ENCODE results near the gene TESK1. TPM values are rescaled to one million over a fixed set of nuclear protein-coding genes. Genes with fewer than 3 reads are reported as not detected.

TESK1 gene
- total RNA-seq, 4 donors from 2014 or later = 11.9 to 69.2 (median 45.8) TPM

DNA sequence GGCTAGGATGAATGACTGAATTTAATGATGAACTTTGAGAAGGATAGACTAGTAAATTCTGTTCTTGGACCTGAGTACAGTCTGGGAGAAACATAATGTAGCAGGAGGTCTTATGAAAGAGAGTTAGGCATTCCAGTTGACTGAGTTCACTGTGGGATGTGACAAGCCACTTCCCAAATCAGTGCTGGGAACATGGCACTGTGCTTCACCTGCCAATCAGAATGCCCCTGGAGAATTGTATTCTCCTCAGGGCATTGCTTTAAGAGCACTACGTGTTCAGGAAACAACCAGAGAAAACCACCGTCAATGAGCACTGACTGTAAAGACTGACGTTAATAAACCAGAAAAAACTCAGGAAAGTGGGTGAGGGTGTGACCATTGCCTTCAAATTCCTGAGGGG is 54.3 kb downstream of the TESK1 start:
- intact Hi-C loops (cut with DNase I; ENCODE audit: low total_unique reads) = loop anchor here (5.0 kb wide), 1 partner anchor 68 kb away; no protein-coding TSS in a partner anchor

More for the DNA sequence above, 54.3 kb downstream of the TESK1 start:
- peak overlapping the region in 3 of 4 donors; percentile 78 to 91 (median 79) for H3K4me3 ChIP-seq
- DNase-seq = no peak
- H3K4me1 ChIP-seq = peaks cover 12 to 57% (median 49%) of the 10 kb centered on the region in 4 donors
- no peaks in the 10 kb centered on the region for H3K9me3 ChIP-seq
- peak overlapping the region; percentile 95 to 99 (median 98) for H3K27ac ChIP-seq
- no peaks in the 10 kb centered on the region for H3K36me3 ChIP-seq
- TF ChIP-seq POLR2A (IDR thresholded peaks at IDR 0.05) (no peak), POLR2AphosphoS5 (IDR thresholded peaks at IDR 0.05) (peak; percentile 37 to 70 (median 53)), EP300 (IDR thresholded peaks at IDR 0.05; ENCODE audit: low read depth) (peak; percentile 89)
- H3K27me3 ChIP-seq = no peaks in the 10 kb centered on the region
- WGBS, 2 donors (ENCODE audit: low coverage in 1 of 2) = 57% methylated on average over 3 of the region's 3 CpGs
- in situ Hi-C loops (cut with MboI; ENCODE audit: low pct_ligation_motif_present in 1 of 4, low pct_unique_long_range_greater_than_20kb in 1 of 4, low sequenced_read_pairs in 3 of 4) = loop anchor here in 1 of 4 donors (10.0 kb wide), 1 partner anchor 85 kb away; the partner anchor contains the start of genes GBA2 and RGP1

Small RNA genes lying within 50 kb of the gene (small RNA-seq; reads per million reads assigned to genes)
- 0 reads per million in 4 donors for gene MIR4667
- 0 reads per million in 4 donors for gene RMRP
- 0 reads per million in 4 donors for gene RPS29P17

Other genes starting within 250 kb of the TESK1 start
- gene RUSC2, start 115.2 kb upstream of the TESK1 start, total RNA-seq = 10 to 100 TPM in 2 of 4 donors, 1 to 10 TPM in 2; 7.0 to 16.8 (median 12.1) TPM
- 10 to 100 TPM in 2 of 4 donors, 1 to 10 TPM in 2; 3.0 to 21.9 (median 10.9) TPM for gene CD72, start 13.2 kb downstream of the TESK1 start, total RNA-seq
- gene SIT1, start 45.7 kb downstream of the TESK1 start, total RNA-seq = 1 to 10 TPM in 3 of 4 donors, not detected in 1; 1.2 to 6.7 (median 3.8) TPM
- gene RMRP, start 52.8 kb downstream of the TESK1 start, total RNA-seq = 1,000 to 10,000 TPM; 1,115 to 7,222 (median 2,718) TPM
- 10 to 100 TPM; 32.0 to 50.1 (median 37.2) TPM for gene CCDC107, start 53.0 kb downstream of the TESK1 start, total RNA-seq
- gene ARHGEF39, start 59.9 kb downstream of the TESK1 start, total RNA-seq = 1 to 10 TPM; 1.6 to 7.4 (median 5.8) TPM
- gene CA9, start 68.7 kb downstream of the TESK1 start, total RNA-seq = not detected
- 1,000 to 10,000 TPM in 1 of 4 donors, 100 to 1,000 TPM in 3; 493 to 2,531 (median 633) TPM for gene TPM2, start 84.7 kb downstream of the TESK1 start, total RNA-seq
- gene TLN1, start 126.9 kb downstream of the TESK1 start, total RNA-seq = 100 to 1,000 TPM; 158 to 328 (median 177) TPM
- 10 to 100 TPM; 22.4 to 69.7 (median 45.5) TPM for gene CREB3, start 127.4 kb downstream of the TESK1 start, total RNA-seq
- 100 to 1,000 TPM; 217 to 709 (median 255) TPM for gene GBA2, start 144.0 kb downstream of the TESK1 start, total RNA-seq
- 10 to 100 TPM; 30.3 to 47.5 (median 43.7) TPM for gene RGP1, start 144.0 kb downstream of the TESK1 start, total RNA-seq
- gene MSMP, start 149.0 kb downstream of the TESK1 start, total RNA-seq = not detected
- gene NPR2, start 186.3 kb downstream of the TESK1 start, total RNA-seq = 1 to 10 TPM; 1.1 to 6.8 (median 4.9) TPM
- gene SPAG8, start 207.0 kb downstream of the TESK1 start, total RNA-seq = 1 to 10 TPM in 2 of 4 donors, under 1 TPM in 1, not detected in 1; 0.41 to 3.0 (median 1.9) TPM
- gene HINT2, start 209.8 kb downstream of the TESK1 start, total RNA-seq = 10 to 100 TPM; 16.8 to 58.0 (median 38.9) TPM
- under 1 TPM in 1 of 4 donors, not detected in 3; 0.14 TPM for gene FAM221B, start 223.5 kb downstream of the TESK1 start, total RNA-seq
- gene TMEM8B, start 224.0 kb downstream of the TESK1 start, total RNA-seq = 10 to 100 TPM in 2 of 4 donors, 1 to 10 TPM in 2; 7.8 to 21.3 (median 9.6) TPM